Measurements from ENCODE around the gene ZNF185. TPM values are rescaled to one million over a fixed set of nuclear protein-coding genes. Genes with fewer than 3 reads are reported as not detected.

Gene ZNF185
- polyA plus RNA-seq, 3 donors, result 39.1 to 82.9 (median 40.5) TPM

GRCh38 chrX:152915541-152916241 is 17.8 kb downstream of the ZNF185 start:
- TF ChIP-seq CTCF (IDR thresholded peaks at IDR 0.05), result peak; percentile 76
- H3K27ac Mint-ChIP-seq, result peak overlapping the region in 1 of 7 donors; percentile 6
- 0% methylated on average over 2 of the region's 13 CpGs for WGBS (ENCODE audit: insufficient coverage)
- DNase-seq, result peak; percentile 38 to 70 (median 40)
- peaks cover 0 to 2% (median 0%) of the 10 kb centered on the region in 7 donors for H3K9me3 Mint-ChIP-seq
- H3K4me1 Mint-ChIP-seq, result peaks cover 43% of the 10 kb centered on the region
- no peaks in the 10 kb centered on the region for H3K36me3 Mint-ChIP-seq
- Histone ChIP-seq H3K9me3 (replicated peaks in 1 of 2; ENCODE audit: control insufficient read depth in 1 of 2, insufficient read depth in 1 of 2, low read length in 2 of 2) (no peaks in the 10 kb centered on the region), H3K4me1 (ENCODE audit: control insufficient read depth in 1 of 2, insufficient read depth in 2 of 2, low read length in 2 of 2) (peaks cover 50 to 60% of the 10 kb centered on the region in 2 donors), H3K79me2 (ENCODE audit: insufficient read depth, low read length) (no peaks in the 10 kb centered on the region), H3K27ac (ENCODE audit: low read depth in 1 of 2, low read length in 2 of 2) (peak overlapping the region in 1 of 2 donors; percentile 18), H3K36me3 (replicated peaks in 1 of 2; ENCODE audit: control insufficient read depth in 1 of 2, insufficient read depth in 2 of 2, low read length in 2 of 2) (no peaks in the 10 kb centered on the region), H3K4me2 (replicated peaks; ENCODE audit: extremely low read depth, low read length, poor library complexity, severe bottlenecking) (no peak overlapping the region), H4K20me1 (ENCODE audit: insufficient read depth, low read length) (no peaks in the 10 kb centered on the region), H2AFZ (ENCODE audit: insufficient read depth, low read depth, low read length, poor library complexity, severe bottlenecking) (peak overlapping the region; percentile 55), H3K4me3 (replicated peaks in 1 of 3; ENCODE audit: low read depth in 2 of 3, low read length in 3 of 3) (no peak overlapping the region), H3K27me3 (ENCODE audit: control insufficient read depth in 2 of 2, insufficient read depth in 2 of 2, low read length in 2 of 2) (no peaks in the 10 kb centered on the region), H3K9ac (ENCODE audit: insufficient read depth, low read length, poor library complexity, severe bottlenecking) (no peak overlapping the region)
- H3K4me3 Mint-ChIP-seq, result no peak overlapping the region
- intact Hi-C loops (cut with micrococcal nuclease), result no loop called here
- peaks cover 0 to 11% (median 2%) of the 10 kb centered on the region in 3 donors for H3K27me3 Mint-ChIP-seq (ENCODE audit: low read depth in 3 of 3)

GRCh38 chrX:152917656-152918579 is 20.1 kb downstream of the ZNF185 start:
- peak; percentile 17 to 50 (median 32) for DNase-seq
- WGBS (ENCODE audit: insufficient coverage), result 9% methylated on average over 12 of the region's 21 CpGs

More at GRCh38 chrX:152917656-152918579, 20.1 kb downstream of the ZNF185 start:
- peaks cover 0 to 17% of the 10 kb centered on the region in 2 donors for H3K36me3 ChIP-seq (replicated peaks in 1 of 2; ENCODE audit: control insufficient read depth in 1 of 2, insufficient read depth in 2 of 2, low read length in 2 of 2)
- H3K4me1 ChIP-seq (ENCODE audit: control insufficient read depth in 1 of 2, insufficient read depth in 2 of 2, low read length in 2 of 2), result peaks cover 50 to 60% of the 10 kb centered on the region in 2 donors
- H4K20me1 ChIP-seq (ENCODE audit: insufficient read depth, low read length), result no peaks in the 10 kb centered on the region
- Mint-ChIP-seq H3K27me3 (ENCODE audit: low read depth in 3 of 3) (peaks cover 0 to 16% (median 2%) of the 10 kb centered on the region in 3 donors), H3K36me3 (peaks cover 0 to 10% of the 10 kb centered on the region in 2 donors), H3K4me1 (peaks cover 49% of the 10 kb centered on the region), H3K4me3 (peak overlapping the region; percentile 65 to 85), H3K9me3 (peaks cover 0 to 2% (median 0%) of the 10 kb centered on the region in 7 donors), H3K27ac (peak overlapping the region; percentile 80 to 93 (median 89))
- peak overlapping the region; percentile 65 for H3K9ac ChIP-seq (ENCODE audit: insufficient read depth, low read length, poor library complexity, severe bottlenecking)
- H3K79me2 ChIP-seq (ENCODE audit: insufficient read depth, low read length), result no peaks in the 10 kb centered on the region
- no peak for TF ChIP-seq CTCF (IDR thresholded peaks at IDR 0.05)
- peak overlapping the region; percentile 79 for H3K4me2 ChIP-seq (replicated peaks; ENCODE audit: extremely low read depth, low read length, poor library complexity, severe bottlenecking)
- peak overlapping the region; percentile 75 for H2AFZ ChIP-seq (ENCODE audit: insufficient read depth, low read depth, low read length, poor library complexity, severe bottlenecking)
- intact Hi-C loops (cut with micrococcal nuclease), result no loop called here
- no peaks in the 10 kb centered on the region for H3K27me3 ChIP-seq (ENCODE audit: control insufficient read depth in 2 of 2, insufficient read depth in 2 of 2, low read length in 2 of 2)
- peak overlapping the region; percentile 27 to 75 (median 40) for H3K4me3 ChIP-seq (replicated peaks in 1 of 3; ENCODE audit: low read depth in 2 of 3, low read length in 3 of 3)
- peak overlapping the region; percentile 79 to 87 for H3K27ac ChIP-seq (ENCODE audit: low read depth in 1 of 2, low read length in 2 of 2)
- H3K9me3 ChIP-seq (replicated peaks in 1 of 2; ENCODE audit: control insufficient read depth in 1 of 2, insufficient read depth in 1 of 2, low read length in 2 of 2), result no peaks in the 10 kb centered on the region

All from CD14-positive monocyte (primary cell).